HepG2 (cell line): Measurements from ENCODE around the gene ATP2B3. TPM values are rescaled to one million over a fixed set of nuclear protein-coding genes. Genes with fewer than 3 reads are reported as not detected.

Experiments used
- ATAD3A ChIP-seq: sonication (generic); formaldehyde crosslinking; IDR thresholded peaks from 2 replicates; pipeline ENCODE4 v1.4.0; 2020; ENCODE audit warnings: missing genetic modification reagents
- BHLHE40 ChIP-seq: IDR thresholded peaks from 2 replicates; pipeline ENCODE4 v1.6.1; 2011; ENCODE audit warnings: low read length, improper control_type of control experiment
- GTF2F1 ChIP-seq: fragments of 150-350 bp; IDR thresholded peaks from 2 replicates; pipeline ENCODE4 v1.6.1; 2014; ENCODE audit warnings: low read length
- KDM3A ChIP-seq: IDR thresholded peaks from 2 replicates; pipeline ENCODE4 v1.6.1; 2018; ENCODE audit warnings: low read depth, missing compliant biosample characterization
- RBFOX2 ChIP-seq: fragments of 200-400 bp; formaldehyde crosslinking; IDR thresholded peaks from 2 replicates; pipeline ENCODE4 v1.6.1; 2017; ENCODE audit warnings: low read depth, mild to moderate bottlenecking, low read length
- USF2 ChIP-seq, 2 experiments: sonication (generic) in 1 of 2; formaldehyde crosslinking in 1 of 2; IDR thresholded peaks; 2 replicates each; pipeline versions ENCODE4 v1.5.1 to v1.6.1; 2011 to 2020; ENCODE audit warnings: borderline replicate concordance in 1 of 2, low read depth in 1 of 2, low read length in 1 of 2, mild to moderate bottlenecking in 1 of 2, missing genetic modification reagents in 1 of 2, moderate library complexity in 1 of 2
- ZNF367 ChIP-seq: sonication (generic); formaldehyde crosslinking; IDR thresholded peaks from 2 replicates; pipeline ENCODE4 v1.4.0; 2020; ENCODE audit warnings: missing genetic modification reagents, borderline replicate concordance
- ZNF512 ChIP-seq: sonication (generic); formaldehyde crosslinking; IDR thresholded peaks from 2 replicates; pipeline ENCODE4 v1.4.0; 2020; ENCODE audit warnings: mild to moderate bottlenecking, missing genetic modification reagents
- ZNF761 ChIP-seq: sonication (generic); formaldehyde crosslinking; conservative IDR thresholded peaks from 2 replicates; pipeline ENCODE4 v1.4.0; 2020; ENCODE audit warnings: mild to moderate bottlenecking, missing genetic modification reagents
- ZNF773 ChIP-seq: sonication (generic); formaldehyde crosslinking; IDR thresholded peaks from 2 replicates; pipeline ENCODE4 v1.4.0; 2020; ENCODE audit warnings: missing genetic modification reagents, borderline replicate concordance
- polyA plus RNA-seq, 8 experiments: library from polyadenylated mRNA; depleted of rRNA in 3 of 8; stranded (reverse) in 7 of 8; unstranded in 1 of 8; fragments of >200 nt; fragmentation: Illumina TruSeq in 4 of 8; extraction: Trizol in 4 of 8; gene quantifications; 2 replicates each; pipeline versions ENCODE4 v1.2.1 to v1.2.3, GENCODE V29; 2011 to 2016; ENCODE audit warnings: low read depth in 4 of 8, missing spikeins in 1 of 8, mixed read lengths in 1 of 8; ENCODE audit not compliant: insufficient read depth in 1 of 8
- total RNA-seq, 5 experiments: library from RNA; depleted of rRNA; stranded (reverse); fragments of >200 nt; fragmentation: Illumina TruSeq; extraction: Trizol; gene quantifications; 2 replicates each; pipeline ENCODE4 v1.2.3, GENCODE V29; 2016; ENCODE audit warnings: low read depth in 1 of 5
- TF ChIP-seq, protein P1 (sequence below): IDR thresholded peaks from 2 replicates; pipeline ENCODE4 v1.4.0; 2020; ENCODE audit warnings: mild to moderate bottlenecking, missing genetic modification reagents
- TF ChIP-seq, protein P2 (sequence below): sonication (generic); formaldehyde crosslinking; IDR thresholded peaks from 2 replicates; pipeline ENCODE4 v1.4.0; 2020; ENCODE audit warnings: missing genetic modification reagents
- TF ChIP-seq, protein P3 (sequence below): sonication (generic); formaldehyde crosslinking; IDR thresholded peaks from 2 replicates; pipeline ENCODE4 v1.5.1; 2020; ENCODE audit warnings: mild to moderate bottlenecking, missing genetic modification reagents, borderline replicate concordance

The ATP2B3 gene
- total and polyA plus RNA-seq, 2 of the 13 experiments (the other 11 are each of a cell fraction or from before 2014, with no cell fraction given): not detected

GRCh38 chrX:153488231-153488914 is 29.1 kb upstream of the ATP2B3 start (continued):
- TF ChIP-seq, protein P1, sequence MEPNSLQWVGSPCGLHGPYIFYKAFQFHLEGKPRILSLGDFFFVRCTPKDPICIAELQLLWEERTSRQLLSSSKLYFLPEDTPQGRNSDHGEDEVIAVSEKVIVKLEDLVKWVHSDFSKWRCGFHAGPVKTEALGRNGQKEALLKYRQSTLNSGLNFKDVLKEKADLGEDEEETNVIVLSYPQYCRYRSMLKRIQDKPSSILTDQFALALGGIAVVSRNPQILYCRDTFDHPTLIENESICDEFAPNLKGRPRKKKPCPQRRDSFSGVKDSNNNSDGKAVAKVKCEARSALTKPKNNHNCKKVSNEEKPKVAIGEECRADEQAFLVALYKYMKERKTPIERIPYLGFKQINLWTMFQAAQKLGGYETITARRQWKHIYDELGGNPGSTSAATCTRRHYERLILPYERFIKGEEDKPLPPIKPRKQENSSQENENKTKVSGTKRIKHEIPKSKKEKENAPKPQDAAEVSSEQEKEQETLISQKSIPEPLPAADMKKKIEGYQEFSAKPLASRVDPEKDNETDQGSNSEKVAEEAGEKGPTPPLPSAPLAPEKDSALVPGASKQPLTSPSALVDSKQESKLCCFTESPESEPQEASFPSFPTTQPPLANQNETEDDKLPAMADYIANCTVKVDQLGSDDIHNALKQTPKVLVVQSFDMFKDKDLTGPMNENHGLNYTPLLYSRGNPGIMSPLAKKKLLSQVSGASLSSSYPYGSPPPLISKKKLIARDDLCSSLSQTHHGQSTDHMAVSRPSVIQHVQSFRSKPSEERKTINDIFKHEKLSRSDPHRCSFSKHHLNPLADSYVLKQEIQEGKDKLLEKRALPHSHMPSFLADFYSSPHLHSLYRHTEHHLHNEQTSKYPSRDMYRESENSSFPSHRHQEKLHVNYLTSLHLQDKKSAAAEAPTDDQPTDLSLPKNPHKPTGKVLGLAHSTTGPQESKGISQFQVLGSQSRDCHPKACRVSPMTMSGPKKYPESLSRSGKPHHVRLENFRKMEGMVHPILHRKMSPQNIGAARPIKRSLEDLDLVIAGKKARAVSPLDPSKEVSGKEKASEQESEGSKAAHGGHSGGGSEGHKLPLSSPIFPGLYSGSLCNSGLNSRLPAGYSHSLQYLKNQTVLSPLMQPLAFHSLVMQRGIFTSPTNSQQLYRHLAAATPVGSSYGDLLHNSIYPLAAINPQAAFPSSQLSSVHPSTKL (CRISPR knock-in tag): 0 out of 2 replicates have a peak, but pooled peaks have one; percentile 14
- TF ChIP-seq BHLHE40 (no peak), GTF2F1 (no peak), KDM3A (CRISPR knock-in tag) (0 out of 2 replicates have a peak, but pooled peaks have one; percentile 48), ZNF761 (0 out of 2 replicates have a peak, but pooled peaks have one; percentile 27), ZNF367 (no peak), ATAD3A (CRISPR knock-in tag) (no peak), USF2 (IDR thresholded peaks at IDR 0.05; ENCODE audit: low read depth, low read length) (no peak), USF2 (CRISPR knock-in tag; IDR thresholded peaks at IDR 0.05; ENCODE audit: borderline replicate concordance) (no peak), RBFOX2 (peak; percentile 39; the same call in 1 of the 2 replicates), ZNF512 (CRISPR knock-in tag) (no peak), ZNF773 (CRISPR knock-in tag) (no peak)
- TF ChIP-seq, protein P2, sequence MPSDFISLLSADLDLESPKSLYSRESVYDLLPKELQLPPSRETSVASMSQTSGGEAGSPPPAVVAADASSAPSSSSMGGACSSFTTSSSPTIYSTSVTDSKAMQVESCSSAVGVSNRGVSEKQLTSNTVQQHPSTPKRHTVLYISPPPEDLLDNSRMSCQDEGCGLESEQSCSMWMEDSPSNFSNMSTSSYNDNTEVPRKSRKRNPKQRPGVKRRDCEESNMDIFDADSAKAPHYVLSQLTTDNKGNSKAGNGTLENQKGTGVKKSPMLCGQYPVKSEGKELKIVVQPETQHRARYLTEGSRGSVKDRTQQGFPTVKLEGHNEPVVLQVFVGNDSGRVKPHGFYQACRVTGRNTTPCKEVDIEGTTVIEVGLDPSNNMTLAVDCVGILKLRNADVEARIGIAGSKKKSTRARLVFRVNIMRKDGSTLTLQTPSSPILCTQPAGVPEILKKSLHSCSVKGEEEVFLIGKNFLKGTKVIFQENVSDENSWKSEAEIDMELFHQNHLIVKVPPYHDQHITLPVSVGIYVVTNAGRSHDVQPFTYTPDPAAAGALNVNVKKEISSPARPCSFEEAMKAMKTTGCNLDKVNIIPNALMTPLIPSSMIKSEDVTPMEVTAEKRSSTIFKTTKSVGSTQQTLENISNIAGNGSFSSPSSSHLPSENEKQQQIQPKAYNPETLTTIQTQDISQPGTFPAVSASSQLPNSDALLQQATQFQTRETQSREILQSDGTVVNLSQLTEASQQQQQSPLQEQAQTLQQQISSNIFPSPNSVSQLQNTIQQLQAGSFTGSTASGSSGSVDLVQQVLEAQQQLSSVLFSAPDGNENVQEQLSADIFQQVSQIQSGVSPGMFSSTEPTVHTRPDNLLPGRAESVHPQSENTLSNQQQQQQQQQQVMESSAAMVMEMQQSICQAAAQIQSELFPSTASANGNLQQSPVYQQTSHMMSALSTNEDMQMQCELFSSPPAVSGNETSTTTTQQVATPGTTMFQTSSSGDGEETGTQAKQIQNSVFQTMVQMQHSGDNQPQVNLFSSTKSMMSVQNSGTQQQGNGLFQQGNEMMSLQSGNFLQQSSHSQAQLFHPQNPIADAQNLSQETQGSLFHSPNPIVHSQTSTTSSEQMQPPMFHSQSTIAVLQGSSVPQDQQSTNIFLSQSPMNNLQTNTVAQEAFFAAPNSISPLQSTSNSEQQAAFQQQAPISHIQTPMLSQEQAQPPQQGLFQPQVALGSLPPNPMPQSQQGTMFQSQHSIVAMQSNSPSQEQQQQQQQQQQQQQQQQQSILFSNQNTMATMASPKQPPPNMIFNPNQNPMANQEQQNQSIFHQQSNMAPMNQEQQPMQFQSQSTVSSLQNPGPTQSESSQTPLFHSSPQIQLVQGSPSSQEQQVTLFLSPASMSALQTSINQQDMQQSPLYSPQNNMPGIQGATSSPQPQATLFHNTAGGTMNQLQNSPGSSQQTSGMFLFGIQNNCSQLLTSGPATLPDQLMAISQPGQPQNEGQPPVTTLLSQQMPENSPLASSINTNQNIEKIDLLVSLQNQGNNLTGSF (CRISPR knock-in tag): no peak
- TF ChIP-seq, protein P3, sequence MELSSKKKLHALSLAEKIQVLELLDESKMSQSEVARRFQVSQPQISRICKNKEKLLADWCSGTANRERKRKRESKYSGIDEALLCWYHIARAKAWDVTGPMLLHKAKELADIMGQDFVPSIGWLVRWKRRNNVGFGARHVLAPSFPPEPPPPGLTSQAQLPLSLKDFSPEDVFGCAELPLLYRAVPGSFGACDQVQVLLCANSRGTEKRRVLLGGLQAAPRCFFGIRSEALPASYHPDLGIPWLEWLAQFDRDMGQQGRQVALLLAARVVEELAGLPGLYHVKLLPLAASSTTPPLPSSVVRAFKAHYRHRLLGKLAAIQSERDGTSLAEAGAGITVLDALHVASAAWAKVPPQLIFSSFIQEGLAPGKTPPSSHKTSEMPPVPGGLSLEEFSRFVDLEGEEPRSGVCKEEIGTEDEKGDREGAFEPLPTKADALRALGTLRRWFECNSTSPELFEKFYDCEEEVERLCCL (CRISPR knock-in tag): no peak
